GM20431 (cell line): ENCODE results near the gene ERLIN1.

ENCODE experiments used
- in situ Hi-C: fragments of 300-500 bp; cut with MseI, MboI; formaldehyde crosslinking; loops from one replicate; pipeline ENCODE4 v1.15.0; 2020; ENCODE audit warnings: low sequenced_read_pairs; ENCODE audit not compliant: unreplicated experiment

ERLIN1 gene

DNA sequence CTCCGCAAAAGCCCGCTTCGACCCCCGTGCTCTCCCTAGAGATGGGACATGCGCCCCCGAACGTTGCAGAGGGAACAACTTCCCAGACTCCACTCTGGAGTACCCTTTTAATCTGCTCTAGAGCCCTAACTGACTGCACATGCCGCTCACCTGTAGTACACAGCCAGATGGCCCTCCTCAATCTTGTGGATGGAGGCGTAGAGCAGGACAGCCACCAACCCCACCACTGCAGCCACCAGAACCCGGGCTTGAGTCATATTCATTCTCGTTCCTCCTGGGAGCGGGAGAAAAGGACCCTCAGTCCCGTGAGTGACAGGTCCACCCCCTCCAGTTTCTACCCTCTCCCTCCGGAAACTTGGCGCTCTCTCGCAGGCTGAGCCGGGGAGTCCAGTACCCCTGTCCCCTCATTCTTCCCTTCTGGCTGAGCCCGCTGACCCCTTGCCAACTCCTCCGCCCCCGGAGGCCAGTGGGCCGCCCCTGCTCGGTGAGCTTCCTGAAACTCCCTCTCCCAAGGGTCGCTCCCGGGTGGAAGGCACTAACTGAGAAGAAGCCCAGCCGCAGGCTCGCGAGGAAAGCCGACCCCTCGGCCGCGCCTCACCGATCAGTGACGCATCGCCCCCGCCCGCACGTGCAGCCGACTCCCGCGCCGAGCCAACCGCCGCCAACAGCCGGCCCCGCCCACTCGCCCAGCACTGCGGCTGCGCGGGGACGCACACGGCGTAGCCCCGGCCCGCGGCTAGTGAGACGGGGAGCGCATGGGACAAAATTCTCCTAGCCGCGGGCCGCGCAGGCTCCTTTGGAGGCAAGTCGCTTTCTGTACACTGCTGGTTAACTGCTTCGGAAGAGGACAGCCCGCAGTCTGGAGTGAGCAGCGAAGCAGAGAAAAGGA is at the start of gene ERLIN1:
TSS of gene ERLIN1 (minus strand) at position 666 of the 889 bp plus-strand sequence. CDS start at position 263, 403 bp downstream.
- in situ Hi-C loops: no loop called here

DNA sequence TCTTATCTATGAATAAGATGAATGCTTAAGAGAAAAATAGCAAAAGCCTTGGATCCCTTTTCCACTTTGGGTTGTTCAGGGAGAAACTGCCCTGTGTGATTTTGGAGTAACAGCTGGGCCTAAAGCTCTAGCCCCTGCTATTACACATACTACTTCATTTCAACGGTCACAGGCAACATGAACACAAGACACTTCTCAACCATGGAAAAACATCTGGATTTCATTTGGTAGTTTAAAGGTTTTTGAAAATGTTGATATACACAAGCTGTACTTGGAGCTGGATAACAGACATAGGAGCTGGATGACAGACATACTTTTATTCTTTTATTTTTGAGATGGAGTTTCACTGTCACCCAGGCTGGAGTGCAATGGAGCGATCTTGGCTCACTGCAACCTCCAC is 46.3 kb upstream of the ERLIN1 start:
- in situ Hi-C loops: no loop called here

DNA sequence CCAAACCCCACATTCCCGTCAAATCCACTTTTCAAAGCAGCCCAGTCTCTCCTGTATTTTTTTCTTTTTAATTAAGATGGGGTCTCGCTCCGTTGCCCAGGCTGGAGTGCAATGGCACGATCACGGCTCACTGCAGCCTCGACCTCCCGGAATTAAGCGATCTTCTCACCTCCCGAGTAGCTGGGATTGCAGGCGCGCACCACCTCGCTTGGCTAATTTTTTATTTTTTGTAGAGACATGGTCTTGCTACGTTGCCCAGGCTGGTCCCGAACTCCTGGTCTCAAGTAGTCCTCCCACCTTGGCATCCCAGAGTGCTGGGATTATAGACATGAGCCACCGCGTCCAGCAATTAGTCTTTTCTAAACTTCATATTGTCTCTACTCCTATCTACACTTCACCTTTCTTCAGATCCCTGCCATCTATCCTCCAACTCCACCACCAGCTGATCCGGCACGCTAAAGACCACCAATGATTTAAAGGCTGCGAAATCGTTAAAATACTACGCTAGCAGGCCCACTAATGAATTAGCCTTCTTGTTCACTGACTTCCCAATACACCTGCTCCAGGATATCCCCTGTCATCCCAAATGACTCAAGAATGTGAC is 44.1 kb upstream of the ERLIN1 start:
- in situ Hi-C loops: no loop called here

DNA sequence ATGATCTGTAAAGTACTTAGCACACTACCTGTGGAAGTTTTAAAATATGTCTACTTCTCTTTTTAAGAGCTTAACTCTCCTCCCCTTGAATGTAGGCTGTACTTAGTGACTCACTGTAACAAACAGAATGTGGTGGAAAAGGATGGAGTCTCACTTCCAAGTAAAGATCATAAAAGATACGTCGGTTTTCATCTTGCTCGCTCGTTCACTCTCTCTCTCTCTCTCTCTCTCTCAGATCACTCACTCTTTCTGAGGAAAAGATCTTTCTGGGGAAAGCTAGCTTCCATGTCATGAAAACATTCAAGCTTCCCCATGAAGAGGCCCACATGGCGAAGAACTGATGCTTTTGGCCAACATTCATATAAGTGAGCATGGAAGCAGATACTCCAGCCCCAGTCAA is 38.0 kb upstream of the ERLIN1 start:
- in situ Hi-C loops: no loop called here

DNA sequence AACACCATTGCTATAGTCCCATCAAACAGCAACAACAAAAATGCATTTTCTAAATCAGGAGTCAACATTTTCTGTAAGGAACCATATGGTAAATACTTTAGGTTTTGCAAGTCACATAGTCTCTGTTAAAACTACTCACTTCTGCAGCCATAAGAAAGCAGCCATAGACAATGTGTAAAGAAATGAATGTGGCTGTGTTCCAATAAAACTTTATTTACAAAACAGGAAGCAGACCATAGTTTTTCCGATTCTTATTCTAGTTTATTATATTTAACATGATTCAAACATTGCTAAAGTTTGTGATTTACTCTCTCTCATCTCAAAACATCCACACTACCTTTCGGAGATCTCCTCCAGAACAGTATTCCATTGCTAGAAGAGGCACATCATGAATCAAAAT is 36.7 kb upstream of the ERLIN1 start:
- in situ Hi-C loops: no loop called here

DNA sequence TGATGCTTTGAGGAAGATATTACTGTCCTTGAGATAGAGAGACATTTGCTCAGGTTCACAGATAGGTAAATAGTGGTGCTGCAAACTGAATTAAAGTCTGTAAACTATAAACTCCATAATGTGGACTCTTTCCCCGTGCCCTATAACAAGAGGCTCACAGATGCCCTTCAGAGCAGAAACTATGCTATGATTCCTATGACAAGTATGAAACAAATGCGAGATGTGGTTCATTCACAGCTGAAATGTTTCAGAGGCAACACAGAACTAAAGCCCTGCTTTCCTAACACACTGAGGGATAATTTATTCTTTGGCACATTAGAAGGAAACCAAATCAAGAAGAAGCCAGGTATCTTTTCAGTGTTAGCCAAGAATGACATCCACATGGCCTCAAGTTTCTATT is 30.2 kb upstream of the ERLIN1 start:
- in situ Hi-C loops: no loop called here

DNA sequence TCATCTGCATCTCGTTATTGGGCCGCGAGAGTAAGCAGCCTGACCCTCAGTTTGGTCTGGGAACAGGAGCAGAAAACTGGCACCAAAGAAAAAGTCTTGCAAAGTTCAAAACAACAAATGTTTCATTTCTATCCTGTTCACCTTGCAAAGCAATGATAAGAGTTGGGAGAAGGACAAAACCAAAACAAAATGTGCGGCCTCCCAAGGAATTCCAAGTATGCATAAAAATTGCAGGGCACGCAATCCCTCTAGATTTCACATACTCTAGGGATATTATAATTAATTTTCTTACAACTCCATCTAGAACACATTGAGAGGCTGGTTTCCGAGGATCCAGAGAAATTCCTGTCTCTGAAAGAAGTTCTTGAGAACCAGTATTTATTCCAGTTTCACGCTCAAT is 23.5 kb upstream of the ERLIN1 start:
- in situ Hi-C loops: no loop called here

DNA sequence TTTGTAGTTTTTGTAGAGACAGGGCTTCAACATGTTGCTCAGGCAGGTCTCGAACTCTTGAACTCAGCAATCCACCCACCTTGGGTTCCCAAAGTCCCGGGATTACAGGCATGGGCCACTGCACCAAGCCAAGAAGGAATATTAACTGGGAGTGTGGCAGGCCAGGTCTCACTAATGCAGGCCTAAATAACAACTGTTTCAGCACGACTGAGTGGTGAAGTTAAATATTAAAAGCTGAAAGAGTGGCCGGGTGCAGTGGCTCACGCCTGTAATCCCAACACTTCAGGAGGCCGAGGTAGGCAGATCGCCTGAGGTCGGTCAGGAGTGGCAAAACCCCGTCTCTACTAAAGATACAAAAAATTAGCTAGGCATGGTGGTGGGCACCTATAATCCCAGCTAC is 22.4 kb upstream of the ERLIN1 start:
- in situ Hi-C loops: no loop called here

DNA sequence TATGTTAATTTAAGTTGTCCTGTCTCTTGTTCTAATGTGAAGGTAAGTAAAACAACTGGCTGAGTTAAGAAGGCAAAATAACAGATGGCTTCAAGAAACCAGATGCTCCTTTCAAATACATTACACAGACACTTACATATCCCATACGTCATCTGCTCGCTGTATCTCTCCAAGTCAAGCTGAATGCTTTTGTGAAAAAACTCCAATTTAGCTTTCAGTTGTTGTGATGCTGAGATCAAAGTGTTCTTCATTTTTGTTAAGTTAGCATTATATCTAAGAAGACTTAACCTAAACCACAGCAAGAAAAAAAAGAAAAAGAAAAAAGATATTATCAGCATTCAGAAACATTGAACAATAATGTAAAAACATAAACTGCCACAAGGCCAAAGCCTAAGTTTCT is 18.5 kb upstream of the ERLIN1 start:
- in situ Hi-C loops: no loop called here

DNA sequence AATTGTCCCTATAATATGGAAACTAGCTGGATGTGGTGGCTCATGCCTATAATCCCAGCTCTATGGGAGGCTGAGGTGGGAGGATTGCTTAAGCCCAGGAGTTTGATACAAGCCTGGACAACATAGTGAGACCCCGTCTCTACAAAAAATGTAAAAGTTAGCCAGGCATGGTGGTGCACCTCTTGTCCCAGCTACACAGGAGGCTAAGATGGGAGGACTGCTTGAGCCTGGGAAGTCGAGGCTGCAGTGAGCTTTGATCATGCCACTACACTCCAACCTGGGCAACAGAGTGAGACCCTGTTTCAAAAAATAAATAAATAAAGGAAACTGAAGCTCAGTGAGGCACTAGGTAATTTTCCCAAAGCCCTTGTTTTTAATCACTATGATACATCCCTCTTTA is 15.7 kb upstream of the ERLIN1 start:
- in situ Hi-C loops: no loop called here

DNA sequence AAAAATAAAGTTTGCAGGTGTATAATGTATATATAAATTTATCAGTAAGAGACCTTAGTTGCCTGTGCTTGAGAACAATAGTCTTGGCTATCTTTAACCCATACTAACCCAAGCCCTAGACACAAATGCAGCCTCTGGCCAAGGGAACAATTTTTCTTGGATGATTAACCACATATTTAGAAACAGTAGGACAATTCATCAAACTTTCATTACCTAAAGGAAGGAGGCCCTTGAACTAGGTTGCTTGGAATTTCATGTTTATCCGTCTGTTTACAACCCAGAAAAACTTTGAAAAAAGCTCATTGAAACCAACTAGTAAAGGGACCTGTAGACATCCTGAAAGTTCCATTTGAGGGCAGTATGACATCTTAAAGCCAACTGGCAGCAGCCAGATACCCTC is 8.9 kb upstream of the ERLIN1 start:
- in situ Hi-C loops: no loop called here

DNA sequence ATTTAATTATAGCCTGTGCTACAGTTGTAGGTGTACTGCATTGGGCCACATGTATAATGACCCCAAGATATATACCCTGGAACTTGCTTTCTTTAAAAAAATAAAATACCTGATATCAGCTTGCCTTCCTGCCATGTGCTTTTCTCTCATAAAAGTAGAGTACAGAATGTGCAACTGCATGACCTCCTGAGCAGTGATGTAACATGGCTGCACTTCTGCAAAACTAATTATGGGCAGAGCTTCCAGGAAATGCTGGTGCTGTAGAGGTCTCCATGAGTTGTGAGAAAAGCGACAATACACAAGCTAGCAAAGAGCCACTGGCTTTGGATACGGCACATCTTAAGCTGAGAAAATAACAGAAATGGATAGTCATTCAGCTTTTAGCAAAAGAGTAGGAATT is 6.5 kb upstream of the ERLIN1 start:
- in situ Hi-C loops: no loop called here

DNA sequence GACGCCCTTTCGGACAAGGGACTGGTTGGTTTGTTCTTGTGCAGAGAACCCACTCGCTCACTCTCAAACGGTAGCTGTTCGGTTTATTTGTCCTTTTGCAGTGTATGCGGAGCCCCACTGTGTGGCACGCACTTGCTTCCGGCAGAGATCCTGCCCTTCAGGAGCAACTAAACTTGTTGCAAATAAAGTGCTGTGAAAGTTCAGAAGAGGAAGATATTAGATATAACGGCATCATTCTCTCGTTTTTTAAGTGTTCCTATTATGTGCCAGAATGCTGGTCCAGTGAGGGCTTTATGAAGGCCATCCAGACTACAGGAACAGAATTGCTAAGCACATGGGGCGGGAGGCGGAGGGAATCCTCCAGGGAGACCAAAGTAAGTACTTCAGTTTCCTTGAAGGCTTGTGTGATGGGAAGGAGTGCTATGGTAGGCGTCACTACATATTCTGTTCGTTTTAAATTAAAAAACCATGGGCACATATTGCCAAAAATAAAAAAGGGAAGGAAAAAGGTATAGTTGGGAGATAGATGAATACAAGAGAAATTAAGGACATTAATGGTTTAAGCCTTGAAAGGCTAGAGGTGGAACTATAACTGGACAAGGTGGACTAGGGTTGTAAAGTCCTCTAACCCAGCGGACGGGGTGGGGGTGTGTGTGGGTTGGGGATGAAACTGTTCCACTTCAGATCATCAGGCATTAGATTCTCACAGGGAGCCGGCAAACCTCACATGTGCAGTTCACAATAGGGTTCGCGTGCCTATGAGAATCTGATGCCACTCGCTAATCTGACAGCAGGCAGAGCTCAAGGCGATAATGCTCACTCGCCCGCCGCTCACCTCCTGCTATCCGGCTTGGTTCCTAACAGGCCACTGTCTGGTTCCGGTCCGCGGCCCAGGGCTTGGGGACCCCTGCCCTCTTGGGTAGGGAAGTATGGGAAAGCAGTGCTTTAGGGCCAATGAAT is 704 bp upstream of the ERLIN1 start:
- in situ Hi-C loops: no loop called here

DNA sequence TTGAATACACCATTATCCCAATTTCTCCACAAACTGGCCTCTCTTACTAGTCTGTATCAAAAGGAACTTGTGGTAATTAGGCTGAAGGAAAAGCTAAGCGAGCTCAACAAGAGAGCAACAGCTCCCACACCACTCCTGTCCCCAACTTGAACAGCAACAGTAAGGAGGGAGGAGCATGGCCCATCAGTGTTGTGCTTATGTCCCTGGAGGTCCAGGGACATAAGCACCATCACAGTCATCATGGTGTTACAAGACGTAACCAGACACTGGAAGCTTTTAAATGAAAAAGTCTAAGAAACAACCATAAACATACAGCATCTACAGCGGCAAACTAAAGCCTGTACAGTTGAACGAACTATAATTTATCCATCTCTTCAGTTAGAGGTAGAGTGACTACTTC is 989 bp downstream of the ERLIN1 start:
- in situ Hi-C loops: no loop called here

DNA sequence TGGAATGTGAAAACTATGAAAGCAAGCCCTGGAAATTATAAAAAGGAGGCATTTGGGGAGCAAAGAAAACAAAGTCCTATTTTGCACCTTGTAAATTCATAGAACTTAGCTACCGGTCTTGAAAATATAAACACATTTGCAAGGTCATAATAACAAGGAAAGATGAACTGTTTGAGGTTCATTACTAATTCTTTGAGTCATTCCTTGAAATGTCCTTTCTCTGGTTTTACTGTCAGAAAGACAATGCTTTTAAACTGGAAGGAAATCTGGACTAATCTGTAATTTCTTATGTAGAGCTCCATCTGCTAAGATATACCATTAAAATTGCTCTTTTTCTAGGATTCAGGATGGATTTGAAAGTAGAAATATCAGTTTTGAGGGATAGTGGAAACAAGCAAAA is 1.4 kb downstream of the ERLIN1 start:
- in situ Hi-C loops: no loop called here

DNA sequence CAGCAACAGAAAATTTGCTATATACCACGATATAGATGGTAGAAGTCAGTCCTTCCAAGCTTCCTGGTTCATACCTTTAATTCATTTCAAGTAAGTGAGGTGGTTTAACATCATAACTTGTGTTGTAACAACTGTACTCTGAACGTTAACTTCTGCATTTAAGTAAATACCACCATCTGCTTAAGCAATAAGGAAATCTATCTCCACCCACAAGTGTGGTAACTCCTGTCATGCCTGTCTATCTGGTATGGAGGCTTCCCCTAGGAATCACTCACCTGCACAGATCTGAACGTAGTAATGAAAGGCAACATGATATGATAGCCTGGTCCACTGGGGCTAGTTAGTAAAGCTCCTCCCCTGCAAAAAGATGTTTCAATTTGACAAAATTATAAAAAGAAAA is 2.3 kb downstream of the ERLIN1 start:
- in situ Hi-C loops: no loop called here

DNA sequence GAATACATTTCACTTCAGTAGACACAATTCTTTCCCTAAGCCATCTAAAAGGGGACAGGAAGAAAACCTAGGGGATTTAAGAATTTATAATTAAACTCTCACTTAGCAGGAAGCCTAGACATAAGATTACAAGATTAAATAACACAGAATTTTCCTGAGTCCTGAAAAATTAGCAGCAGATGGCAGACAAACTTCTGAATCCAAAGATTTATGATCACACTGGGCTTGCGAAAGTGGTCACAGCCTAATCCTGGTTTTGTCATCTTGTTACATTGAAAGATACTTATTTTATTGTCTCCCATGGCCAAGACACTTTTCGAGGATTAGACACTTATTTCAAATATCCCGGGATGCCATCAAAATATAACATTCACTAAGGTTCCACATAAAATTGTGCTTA is 2.9 kb downstream of the ERLIN1 start:
- in situ Hi-C loops: no loop called here

DNA sequence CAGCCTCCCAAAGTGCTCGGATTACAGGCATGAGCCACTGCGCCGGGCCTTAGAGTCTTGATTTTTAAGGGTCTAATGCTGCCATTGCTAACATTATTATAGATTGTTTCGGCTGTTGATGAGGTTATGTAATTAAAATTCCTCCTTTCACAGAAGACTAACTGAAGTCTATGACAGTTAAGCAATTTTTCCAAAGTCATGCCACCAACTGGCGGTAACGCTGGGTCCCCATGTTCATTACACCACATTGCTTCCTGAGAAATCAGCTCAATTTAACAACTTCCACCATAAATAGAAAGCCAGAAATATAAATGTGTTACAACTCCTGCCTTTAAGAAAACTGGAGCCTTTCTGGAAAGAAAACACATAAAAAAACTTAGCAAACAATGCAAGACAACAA is 3.5 kb downstream of the ERLIN1 start:
- in situ Hi-C loops: no loop called here

DNA sequence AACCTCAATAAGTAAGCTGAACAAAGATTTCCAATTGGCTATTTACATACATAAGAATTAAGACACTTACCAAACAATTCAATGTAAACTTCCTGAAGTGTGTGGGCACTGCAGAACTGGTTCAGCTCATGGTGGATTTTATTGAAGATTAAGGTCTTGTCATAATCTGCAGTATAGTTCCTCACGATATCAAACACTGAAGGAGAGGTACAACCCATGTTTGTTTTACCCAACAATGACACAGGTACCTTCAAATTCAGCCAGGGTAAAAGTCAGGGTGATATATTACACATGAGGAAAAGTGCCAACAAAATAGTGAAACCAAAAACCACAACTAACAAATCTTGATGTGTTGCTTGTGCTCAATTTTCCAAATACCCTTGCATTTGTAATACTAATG is 10.0 kb downstream of the ERLIN1 start:
- in situ Hi-C loops: no loop called here
